GM18909 (cell line): ENCODE measurements around the gene GMCL1.

Experiments used
- ATAC-seq: cut with Tn5 transposase; IDR thresholded peaks from one replicate; pipeline ENCODE4 v1.9.1; 2021; ENCODE audit warnings: mild to moderate bottlenecking; ENCODE audit not compliant: unreplicated experiment, poor library complexity

Gene GMCL1

DNA sequence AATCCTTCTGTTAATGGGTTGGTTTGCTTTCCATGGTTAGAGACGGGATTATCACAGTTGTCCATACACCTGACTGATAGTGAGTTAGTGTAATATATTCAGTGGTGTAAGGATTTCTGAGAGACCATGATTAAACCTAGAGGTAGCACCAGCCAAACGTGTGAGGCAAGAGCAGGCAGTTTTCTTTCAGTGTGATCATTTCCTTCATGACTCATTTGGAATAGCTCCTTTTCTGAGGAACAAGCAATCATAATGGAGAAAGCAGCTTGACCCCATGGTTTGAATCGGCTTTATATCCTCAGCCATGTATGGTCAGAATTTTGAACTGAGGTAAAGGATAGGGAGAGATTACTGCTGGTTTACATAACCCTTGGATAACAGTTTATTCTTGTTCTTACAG, 88.4 kb downstream of the GMCL1 start:
- no peak for ATAC-seq

DNA sequence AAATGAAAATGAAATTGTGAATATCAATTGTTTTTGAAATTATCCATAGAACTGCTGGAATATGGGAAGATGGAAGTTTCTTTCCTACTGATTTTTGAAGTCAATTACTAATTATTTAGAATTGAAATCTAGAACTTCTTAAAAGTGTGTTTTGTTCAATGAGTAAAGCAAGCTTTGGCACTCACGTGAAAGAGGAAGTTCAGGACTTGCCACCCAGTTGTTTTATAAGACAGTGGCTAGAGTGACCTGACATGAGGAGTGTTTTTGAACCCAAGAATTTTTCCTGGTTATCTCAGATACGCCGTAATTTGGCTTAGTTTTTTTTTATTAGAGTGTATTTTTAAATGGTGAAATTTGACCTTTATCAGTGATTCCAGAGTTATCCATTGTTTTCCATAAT, 88.9 kb downstream of the GMCL1 start:
- no peak for ATAC-seq

DNA sequence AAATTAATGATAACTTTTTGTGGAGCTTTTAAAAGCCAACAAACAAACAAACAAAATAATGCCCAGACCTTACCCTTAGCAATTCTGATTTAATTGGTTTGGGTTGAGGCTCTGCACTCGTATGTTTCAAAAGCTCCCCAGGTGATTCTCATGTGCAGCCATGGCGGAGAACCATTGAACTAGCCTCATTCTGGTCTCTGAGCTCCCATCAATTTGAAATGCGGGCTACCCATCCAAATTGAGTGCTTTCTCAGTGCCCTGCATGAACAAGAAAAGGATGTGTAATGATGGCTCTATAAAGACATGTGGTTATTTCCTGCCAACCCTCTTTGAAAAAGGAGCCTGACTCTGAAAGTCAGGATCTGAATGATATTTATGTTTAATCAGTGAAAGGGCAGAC, 93.7 kb downstream of the GMCL1 start:
- ATAC-seq, result no peak

DNA sequence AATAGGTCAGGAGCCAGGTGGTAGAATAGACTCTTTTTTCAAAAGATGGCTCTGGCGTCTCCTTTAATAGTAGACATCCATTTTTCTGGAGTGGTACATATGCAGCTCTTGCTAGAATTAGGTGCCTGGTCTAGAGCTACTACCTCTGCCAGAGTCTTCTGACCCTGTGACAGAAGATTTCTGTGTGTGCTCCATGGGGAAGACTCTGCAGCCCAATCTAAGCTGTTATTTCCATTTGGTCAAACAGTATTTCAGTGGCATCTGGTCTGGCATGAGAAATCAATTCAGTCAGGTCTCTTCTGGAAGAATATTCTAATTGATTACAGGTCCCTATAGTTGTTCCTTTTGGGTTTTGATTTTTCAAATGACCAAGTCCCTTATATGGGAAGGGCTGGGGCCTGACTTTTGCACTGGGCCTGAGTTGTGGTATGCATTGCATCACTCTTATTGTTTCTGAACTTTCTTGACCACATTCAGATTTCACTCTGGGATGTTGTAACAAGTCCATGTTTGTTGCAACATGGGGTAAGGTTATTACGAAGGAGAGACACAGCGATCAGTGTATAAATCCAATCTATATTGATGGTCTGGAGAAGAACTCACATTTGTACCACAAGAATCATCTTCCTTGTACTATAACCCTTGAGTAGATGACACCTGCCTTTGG, 97.5 kb downstream of the GMCL1 start:
- ATAC-seq, result no peak
